Activated CD8-positive, alpha-beta T cell treated with anti-CD3 and anti-CD28 coated beads for 36 hours (primary cell): ENCODE data around the gene MOB1B. TPM values are rescaled to one million over a fixed set of nuclear protein-coding genes. Genes with fewer than 3 reads are reported as not detected.
"Not testable (repeated sequence)": the region's sequence is repeated elsewhere in the genome, so short reads cannot be mapped to it uniquely, and the experiment has no call there.

ENCODE experiments used
- ATAC-seq: fragments of 200-7000 bp; cut with Tn5 transposase; one replicate; pipeline ENCODE4 v1.10.0; 2021; ENCODE audit warnings: mild to moderate bottlenecking, moderate library complexity
- CTCF ChIA-PET: fragments of 350-600 bp; sonication (Branson Sonifier 250); formaldehyde crosslinking; loops from one replicate; lab custom pipeline; 2021; ENCODE audit warnings: antibody characterized with exemption; lab: Charles Lee
- POLR2A ChIA-PET: fragments of 350-600 bp; sonication (Branson Sonifier 250); formaldehyde crosslinking; loops from one replicate; lab custom pipeline; 2021; ENCODE audit warnings: antibody characterized with exemption; lab: Charles Lee
- DNase-seq: peaks from one replicate; pipeline ENCODE4 v3.0.0-alpha.2; 2020
- H3K27ac Mint-ChIP-seq: one replicate; pipeline ENCODE4 v1.8.0; 2021; ENCODE audit warnings: mild to moderate bottlenecking, mixed read lengths
- H3K27me3 Mint-ChIP-seq: one replicate; pipeline ENCODE4 v1.8.0; 2021; ENCODE audit warnings: mixed read lengths
- H3K36me3 Mint-ChIP-seq: one replicate; pipeline ENCODE4 v1.8.0; 2021; ENCODE audit warnings: low read depth, mixed read lengths
- H3K4me1 Mint-ChIP-seq: one replicate; pipeline ENCODE4 v1.8.0; 2021; ENCODE audit warnings: low read depth, mixed read lengths
- H3K4me3 Mint-ChIP-seq: one replicate; pipeline ENCODE4 v1.8.0; 2021; ENCODE audit warnings: mild to moderate bottlenecking, moderate library complexity, mixed read lengths
- H3K9me3 Mint-ChIP-seq: one replicate; pipeline ENCODE4 v1.8.0; 2021; ENCODE audit warnings: mixed read lengths
- CTCF ChIP-seq: fragments of 200-600 bp; IDR thresholded peaks from one replicate; pipeline ENCODE4 v1.8.0; 2022; ENCODE audit warnings: antibody characterized with exemption, mild to moderate bottlenecking
- intact Hi-C: fragments of 100-400 bp; cut with micrococcal nuclease; formaldehyde crosslinking; loops from one replicate; pipeline ENCODE4 v1.10.0; 2022
- total RNA-seq, 2 experiments: library from RNA; stranded (reverse); gene quantifications; one replicate each; pipeline ENCODE4 v1.2.3, GENCODE V29; 2021

Gene MOB1B
- total RNA-seq, 2 experiments from 2014 or later: 14.9 to 19.7 TPM

- ChIA-PET CTCF (interaction anchor here (1.0 to 3.3 kb wide), 4 partner anchors 10 to 380 kb away, joined by 3 to 18 read pairs (median 4); partner anchors contain the start of gene DCK), POLR2A (interaction anchor here (2.0 kb wide), 1 partner anchor 10 kb away, joined by 12 read pairs; the partner anchor contains the start of gene DCK)
- peak; percentile 69 for ATAC-seq
- H3K9me3 Mint-ChIP-seq: peaks cover 17% of the 10 kb centered on the region
- peaks cover 44% of the 10 kb centered on the region for H3K36me3 Mint-ChIP-seq
- peak overlapping the region; percentile 36 for H3K4me3 Mint-ChIP-seq
- TF ChIP-seq CTCF: no peak
- peak overlapping the region; percentile 67 for H3K27ac Mint-ChIP-seq
- peaks cover 86% of the 10 kb centered on the region for H3K4me1 Mint-ChIP-seq
- no peaks in the 10 kb centered on the region for H3K27me3 Mint-ChIP-seq
- DNase-seq: peak; percentile 87
- intact Hi-C loops: no loop called here
Observed at GRCh38 chr4:71004281-71004851, 102.2 kb downstream of the MOB1B start.

GRCh38 chr4:71005025-71005424, 102.9 kb downstream of the MOB1B start:
- peak overlapping the region; percentile 67 for H3K27ac Mint-ChIP-seq
- H3K4me1 Mint-ChIP-seq: peaks cover 86% of the 10 kb centered on the region
- ATAC-seq, H3K27me3 Mint-ChIP-seq, DNase-seq, intact Hi-C loops: not testable (repeated sequence)
- H3K4me3 Mint-ChIP-seq: peak overlapping the region; percentile 36
- peaks cover 37% of the 10 kb centered on the region for H3K36me3 Mint-ChIP-seq
- ChIA-PET CTCF (interaction anchor here (1.0 to 3.3 kb wide), 2 partner anchors 11 to 19 kb away, joined by 4 to 18 read pairs; partner anchors contain the start of gene DCK), POLR2A (interaction anchor here (0.7 to 0.9 kb wide), 2 partner anchors 11 to 106 kb away, joined by 3 to 4 read pairs; partner anchors contain the start of gene DCK)
- H3K9me3 Mint-ChIP-seq: peaks cover 13% of the 10 kb centered on the region

GRCh38 chr4:71006203-71006907, 104.2 kb downstream of the MOB1B start:
- DNase-seq (no peak), ATAC-seq (peak; percentile 71)
- Mint-ChIP-seq H3K36me3 (peaks cover 26% of the 10 kb centered on the region), H3K27ac (peak overlapping the region; percentile 87), H3K4me3 (peak overlapping the region; percentile 45), H3K4me1 (peaks cover 76% of the 10 kb centered on the region), H3K9me3 (peaks cover 8% of the 10 kb centered on the region), H3K27me3 (no peaks in the 10 kb centered on the region)
- CTCF ChIA-PET: interaction anchor here (1.0 to 5.4 kb wide), 2 partner anchors 11 to 104 kb away, joined by 3 to 59 read pairs; partner anchors contain the start of genes DCK and MOB1B
- POLR2A ChIA-PET: interaction anchor here (0.6 kb wide), 1 partner anchor 852 kb away, joined by 3 read pairs; no protein-coding TSS in a partner anchor
- intact Hi-C loops: no loop called here
- TF ChIP-seq CTCF: no peak

- DNase-seq (no peak), ATAC-seq (no peak)
- CTCF ChIA-PET: interaction anchor here (1.3 to 5.4 kb wide), 4 partner anchors 13 to 356 kb away, joined by 3 to 59 read pairs (median 4); partner anchors contain the start of genes DCK and MOB1B
- Mint-ChIP-seq H3K9me3 (no peaks in the 10 kb centered on the region), H3K27ac (peak overlapping the region; percentile 60), H3K36me3 (peaks cover 20% of the 10 kb centered on the region), H3K4me1 (peaks cover 60% of the 10 kb centered on the region), H3K27me3 (no peaks in the 10 kb centered on the region), H3K4me3 (no peak overlapping the region)
- POLR2A ChIA-PET: interaction anchor here (0.6 to 1.9 kb wide), 2 partner anchors 15 to 147 kb away, joined by 3 to 9 read pairs; partner anchors contain the start of gene DCK
- TF ChIP-seq CTCF: no peak
- intact Hi-C loops: no loop called here
Observed at GRCh38 chr4:71008196-71008595, 106.0 kb downstream of the MOB1B start.

GRCh38 chr4:71009086-71009485, 106.9 kb downstream of the MOB1B start:
- H3K27ac Mint-ChIP-seq: peak overlapping the region; percentile 80
- no peak overlapping the region for H3K4me3 Mint-ChIP-seq
- H3K27me3 Mint-ChIP-seq: no peaks in the 10 kb centered on the region
- no peaks in the 10 kb centered on the region for H3K9me3 Mint-ChIP-seq
- ATAC-seq (no peak), DNase-seq (no peak)
- no peak for TF ChIP-seq CTCF
- peaks cover 23% of the 10 kb centered on the region for H3K36me3 Mint-ChIP-seq
- intact Hi-C loops: no loop called here
- CTCF ChIA-PET: interaction anchor here (0.7 to 5.4 kb wide), 7 partner anchors 10 to 357 kb away, joined by 3 to 59 read pairs (median 5); partner anchors contain the start of gene DCK
- POLR2A ChIA-PET: interaction anchor here (0.6 to 1.9 kb wide), 3 partner anchors 10 to 320 kb away, joined by 3 to 9 read pairs (median 3); partner anchors contain the start of gene DCK
- peaks cover 51% of the 10 kb centered on the region for H3K4me1 Mint-ChIP-seq
